Measurements from ENCODE around the gene YTHDC2. TPM values are rescaled to one million over a fixed set of nuclear protein-coding genes. Genes with fewer than 3 reads are reported as not detected.

Gene YTHDC2
- total and polyA plus RNA-seq, 3 donors from 2014 or later: 29.1 to 44.3 (median 34.3) TPM

DNA sequence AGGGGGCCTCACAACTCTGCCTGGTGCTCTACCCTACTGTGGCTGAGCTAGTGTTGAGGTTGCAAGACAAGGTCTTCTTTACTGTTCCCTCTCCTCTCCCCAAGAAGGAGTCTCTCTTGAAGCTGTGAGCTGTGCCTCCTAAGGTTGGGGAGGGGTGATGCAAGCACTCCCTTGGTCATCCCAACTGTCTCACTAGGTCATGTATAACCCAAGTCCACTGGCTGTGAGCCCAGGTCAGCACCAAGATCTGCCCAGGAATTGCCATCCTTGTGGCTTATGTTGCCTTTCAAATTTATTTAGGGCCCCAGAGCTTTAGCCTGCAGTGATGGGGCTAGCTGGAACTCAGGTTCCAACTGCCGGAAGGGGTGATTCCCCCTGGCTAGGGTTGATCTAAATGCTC lies 10.3 kb upstream of the YTHDC2 start:
- Histone ChIP-seq H3K4me1 (no peaks in the 10 kb centered on the region), H3K4me3 (no peak overlapping the region), H3K36me3 (ENCODE audit: low read depth, missing control alignments) (no peaks in the 10 kb centered on the region), H3K9me3 (no peaks in the 10 kb centered on the region), H3K27me3 (no peaks in the 10 kb centered on the region), H3K27ac (no peak overlapping the region)
- no peak for DNase-seq
- intact Hi-C loops (cut with DNase I; ENCODE audit: low total_unique reads): no loop called here
- TF ChIP-seq, protein P1, sequence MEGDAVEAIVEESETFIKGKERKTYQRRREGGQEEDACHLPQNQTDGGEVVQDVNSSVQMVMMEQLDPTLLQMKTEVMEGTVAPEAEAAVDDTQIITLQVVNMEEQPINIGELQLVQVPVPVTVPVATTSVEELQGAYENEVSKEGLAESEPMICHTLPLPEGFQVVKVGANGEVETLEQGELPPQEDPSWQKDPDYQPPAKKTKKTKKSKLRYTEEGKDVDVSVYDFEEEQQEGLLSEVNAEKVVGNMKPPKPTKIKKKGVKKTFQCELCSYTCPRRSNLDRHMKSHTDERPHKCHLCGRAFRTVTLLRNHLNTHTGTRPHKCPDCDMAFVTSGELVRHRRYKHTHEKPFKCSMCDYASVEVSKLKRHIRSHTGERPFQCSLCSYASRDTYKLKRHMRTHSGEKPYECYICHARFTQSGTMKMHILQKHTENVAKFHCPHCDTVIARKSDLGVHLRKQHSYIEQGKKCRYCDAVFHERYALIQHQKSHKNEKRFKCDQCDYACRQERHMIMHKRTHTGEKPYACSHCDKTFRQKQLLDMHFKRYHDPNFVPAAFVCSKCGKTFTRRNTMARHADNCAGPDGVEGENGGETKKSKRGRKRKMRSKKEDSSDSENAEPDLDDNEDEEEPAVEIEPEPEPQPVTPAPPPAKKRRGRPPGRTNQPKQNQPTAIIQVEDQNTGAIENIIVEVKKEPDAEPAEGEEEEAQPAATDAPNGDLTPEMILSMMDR (IDR thresholded peaks at IDR 0.05): no peak
- no peak for TF ChIP-seq POLR2A (IDR thresholded peaks at IDR 0.05)
- 83 to 100% methylated on average over 1 of the region's 1 CpG for WGBS, 2 donors

DNA sequence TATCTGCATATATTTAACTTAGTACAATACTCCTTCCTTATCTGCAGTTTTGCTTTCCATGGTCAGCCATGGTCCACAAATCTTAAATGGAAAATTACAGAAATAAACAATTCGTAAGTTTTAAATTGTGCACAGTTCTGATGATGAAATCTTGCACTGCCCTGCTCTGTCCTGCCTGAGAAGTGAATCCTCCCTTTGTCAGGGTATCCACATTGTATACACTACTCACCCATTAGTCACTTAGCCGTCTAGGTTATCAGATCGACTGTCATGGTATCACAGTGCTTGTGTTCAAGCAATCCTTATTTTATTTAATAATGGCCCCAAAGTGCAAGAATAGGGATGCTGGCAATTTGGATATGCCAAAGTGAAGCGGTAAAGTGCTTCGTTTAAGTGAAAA lies 8.3 kb upstream of the YTHDC2 start:
- no peak for DNase-seq
- intact Hi-C loops (cut with DNase I; ENCODE audit: low total_unique reads): no loop called here
- Histone ChIP-seq H3K27ac (no peak overlapping the region), H3K4me3 (no peak overlapping the region), H3K4me1 (no peaks in the 10 kb centered on the region), H3K27me3 (no peaks in the 10 kb centered on the region), H3K9me3 (no peaks in the 10 kb centered on the region), H3K36me3 (ENCODE audit: low read depth, missing control alignments) (no peaks in the 10 kb centered on the region)
- TF ChIP-seq, protein P1 (IDR thresholded peaks at IDR 0.05): no peak
- TF ChIP-seq POLR2A (IDR thresholded peaks at IDR 0.05): no peak
- 83 to 85% methylated on average over 5 of the region's 5 CpGs for WGBS, 2 donors

DNA sequence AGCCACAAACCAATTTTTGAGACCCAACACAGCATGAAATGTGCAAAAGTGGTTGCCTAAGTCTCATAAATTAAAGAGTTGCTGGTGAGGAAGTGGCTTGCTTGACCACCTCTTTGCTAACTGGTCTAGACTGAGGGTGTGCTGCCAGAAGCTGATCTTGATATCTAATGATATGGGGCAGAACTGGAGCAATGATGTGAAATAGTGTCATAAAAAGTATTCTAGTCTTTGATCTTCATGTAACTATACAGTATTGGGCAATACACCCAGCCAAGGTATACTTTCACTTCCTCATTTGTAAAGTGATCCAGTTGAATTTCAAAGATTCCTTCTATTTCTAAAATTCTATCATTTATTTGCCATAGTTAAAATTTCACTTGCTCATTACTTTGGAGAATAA lies 5.9 kb upstream of the YTHDC2 start:
- no peaks in the 10 kb centered on the region for H3K27me3 ChIP-seq
- TF ChIP-seq POLR2A (IDR thresholded peaks at IDR 0.05): no peak
- TF ChIP-seq, protein P1 (IDR thresholded peaks at IDR 0.05): no peak
- no peaks in the 10 kb centered on the region for H3K9me3 ChIP-seq
- no peaks in the 10 kb centered on the region for H3K36me3 ChIP-seq (ENCODE audit: low read depth, missing control alignments)
- no peak overlapping the region for H3K27ac ChIP-seq
- H3K4me3 ChIP-seq: no peak overlapping the region
- intact Hi-C loops (cut with DNase I; ENCODE audit: low total_unique reads): no loop called here
- no peak for DNase-seq
- H3K4me1 ChIP-seq: no peaks in the 10 kb centered on the region

DNA sequence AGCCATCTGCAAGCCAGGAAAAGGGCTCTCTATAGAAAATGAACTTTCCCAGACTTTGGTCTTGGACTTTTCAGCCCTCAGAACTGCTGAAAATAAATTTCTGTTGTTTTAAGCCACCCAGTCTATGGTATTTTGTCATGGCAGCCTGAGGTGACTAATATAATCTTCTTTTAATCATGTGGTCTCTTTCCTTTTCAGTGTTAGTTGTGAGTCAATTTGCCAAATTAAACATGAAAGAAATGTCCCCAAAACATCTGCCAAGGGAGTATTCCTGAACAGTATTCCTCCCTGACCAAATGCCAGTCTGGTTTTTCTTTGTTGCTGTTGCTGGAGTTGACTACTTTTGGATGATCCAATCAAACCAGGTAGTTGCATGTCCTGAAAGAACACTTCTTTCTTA lies 4.7 kb upstream of the YTHDC2 start:
- H3K4me1 ChIP-seq: no peaks in the 10 kb centered on the region
- intact Hi-C loops (cut with DNase I; ENCODE audit: low total_unique reads): no loop called here
- H3K27me3 ChIP-seq: no peaks in the 10 kb centered on the region
- H3K27ac ChIP-seq: no peak overlapping the region
- no peak overlapping the region for H3K4me3 ChIP-seq
- no peaks in the 10 kb centered on the region for H3K9me3 ChIP-seq
- no peak for DNase-seq
- TF ChIP-seq, protein P1 (IDR thresholded peaks at IDR 0.05): no peak
- TF ChIP-seq POLR2A (IDR thresholded peaks at IDR 0.05): no peak
- no peaks in the 10 kb centered on the region for H3K36me3 ChIP-seq (ENCODE audit: low read depth, missing control alignments)

DNA sequence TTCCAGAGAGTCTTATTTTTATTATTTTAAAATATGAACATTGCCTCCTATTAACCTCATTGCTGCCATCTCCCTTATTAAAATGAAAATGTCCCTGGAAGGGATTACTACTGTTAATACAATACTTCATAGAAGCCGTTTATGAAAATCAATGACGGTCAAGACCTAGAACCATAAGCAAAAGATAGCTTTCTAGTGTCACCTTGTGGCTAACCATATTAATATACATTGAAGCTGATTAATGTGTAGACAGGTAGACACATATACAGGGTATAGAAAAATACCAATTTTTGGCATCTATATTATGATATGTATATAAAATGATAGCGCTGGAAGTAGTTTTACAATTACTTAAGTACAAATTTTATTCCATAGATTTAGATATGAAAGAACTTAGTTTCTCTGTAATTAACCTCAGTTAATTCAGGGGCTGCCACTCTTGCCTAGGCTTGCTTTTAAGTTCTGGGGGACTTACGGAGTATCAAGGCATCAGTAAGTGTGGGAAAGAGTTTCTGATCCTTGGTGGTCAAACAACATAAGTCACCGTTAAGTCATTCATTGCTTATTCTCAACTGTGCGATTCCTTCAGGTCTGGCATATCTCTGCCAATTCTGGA lies 2.5 kb upstream of the YTHDC2 start:
- 65 to 67% methylated on average over 6 of the region's 6 CpGs for WGBS, 2 donors
- no peak overlapping the region for H3K27ac ChIP-seq
- no peaks in the 10 kb centered on the region for H3K27me3 ChIP-seq
- intact Hi-C loops (cut with DNase I; ENCODE audit: low total_unique reads): no loop called here
- TF ChIP-seq, protein P1 (IDR thresholded peaks at IDR 0.05): no peak
- TF ChIP-seq POLR2A (IDR thresholded peaks at IDR 0.05): no peak
- H3K4me3 ChIP-seq: no peak overlapping the region
- no peak for DNase-seq
- H3K9me3 ChIP-seq: no peaks in the 10 kb centered on the region
- no peaks in the 10 kb centered on the region for H3K36me3 ChIP-seq (ENCODE audit: low read depth, missing control alignments)
- peaks cover 3% of the 10 kb centered on the region for H3K4me1 ChIP-seq
